Measurements from ENCODE around the gene HS3ST2. TPM values are rescaled to one million over a fixed set of nuclear protein-coding genes. Genes with fewer than 3 reads are reported as not detected.

Gene HS3ST2
- total RNA-seq, 1 experiment from 2014 or later = 0.61 TPM

DNA sequence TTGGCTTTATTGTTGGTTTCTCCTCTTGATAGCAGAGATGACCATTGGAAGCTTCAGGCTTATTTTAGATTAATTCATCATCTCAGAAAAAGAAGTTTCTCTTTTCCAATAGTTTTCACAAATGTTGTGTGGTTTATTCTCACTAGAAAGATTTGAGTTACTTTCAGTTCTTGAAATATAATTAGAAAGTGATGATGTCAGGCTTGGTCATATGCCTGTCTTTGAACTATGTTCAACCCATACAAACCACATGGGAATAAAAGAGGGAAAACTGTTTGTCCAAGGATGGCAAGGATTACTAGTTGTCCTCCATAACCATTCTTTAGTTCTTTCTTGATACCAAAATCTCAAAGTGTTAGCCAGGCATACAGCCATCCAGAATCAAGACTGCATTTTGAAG is 3.7 kb upstream of the HS3ST2 start:
- TF ChIP-seq OVOL2 (CRISPR knock-in tag; IDR thresholded peaks at IDR 0.05; ENCODE audit: borderline replicate concordance) (no peak), ATF1 (CRISPR knock-in tag; IDR thresholded peaks at IDR 0.05) (no peak), TEAD4 (CRISPR knock-in tag; IDR thresholded peaks at IDR 0.05) (no peak), NFE2L1 (CRISPR knock-in tag; IDR thresholded peaks at IDR 0.05) (no peak), SMAD4 (CRISPR knock-in tag; IDR thresholded peaks at IDR 0.05) (no peak), ARID4B (CRISPR knock-in tag; IDR thresholded peaks at IDR 0.05; ENCODE audit: borderline replicate concordance) (no peak), SMAD3 (CRISPR knock-in tag; IDR thresholded peaks at IDR 0.05; ENCODE audit: borderline replicate concordance) (no peak), MYBL2 (CRISPR knock-in tag; IDR thresholded peaks at IDR 0.05) (no peak), GTF2I (CRISPR knock-in tag; conservative IDR thresholded peaks at IDR 0.05) (no peak), ZNF512 (CRISPR knock-in tag; IDR thresholded peaks at IDR 0.05; ENCODE audit: borderline replicate concordance) (no peak), CDX4 (CRISPR knock-in tag; IDR thresholded peaks at IDR 0.05; ENCODE audit: borderline replicate concordance) (no peak), ZNF263 (CRISPR knock-in tag; IDR thresholded peaks at IDR 0.05; ENCODE audit: low read depth) (no peak), TEAD1 (CRISPR knock-in tag; IDR thresholded peaks at IDR 0.05) (no peak)
- TF ChIP-seq, protein P1, sequence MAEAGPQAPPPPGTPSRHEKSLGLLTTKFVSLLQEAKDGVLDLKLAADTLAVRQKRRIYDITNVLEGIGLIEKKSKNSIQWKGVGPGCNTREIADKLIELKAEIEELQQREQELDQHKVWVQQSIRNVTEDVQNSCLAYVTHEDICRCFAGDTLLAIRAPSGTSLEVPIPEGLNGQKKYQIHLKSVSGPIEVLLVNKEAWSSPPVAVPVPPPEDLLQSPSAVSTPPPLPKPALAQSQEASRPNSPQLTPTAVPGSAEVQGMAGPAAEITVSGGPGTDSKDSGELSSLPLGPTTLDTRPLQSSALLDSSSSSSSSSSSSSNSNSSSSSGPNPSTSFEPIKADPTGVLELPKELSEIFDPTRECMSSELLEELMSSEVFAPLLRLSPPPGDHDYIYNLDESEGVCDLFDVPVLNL (CRISPR knock-in tag; IDR thresholded peaks at IDR 0.05; ENCODE audit: borderline replicate concordance, low read depth) = no peak
- TF ChIP-seq, protein P2, sequence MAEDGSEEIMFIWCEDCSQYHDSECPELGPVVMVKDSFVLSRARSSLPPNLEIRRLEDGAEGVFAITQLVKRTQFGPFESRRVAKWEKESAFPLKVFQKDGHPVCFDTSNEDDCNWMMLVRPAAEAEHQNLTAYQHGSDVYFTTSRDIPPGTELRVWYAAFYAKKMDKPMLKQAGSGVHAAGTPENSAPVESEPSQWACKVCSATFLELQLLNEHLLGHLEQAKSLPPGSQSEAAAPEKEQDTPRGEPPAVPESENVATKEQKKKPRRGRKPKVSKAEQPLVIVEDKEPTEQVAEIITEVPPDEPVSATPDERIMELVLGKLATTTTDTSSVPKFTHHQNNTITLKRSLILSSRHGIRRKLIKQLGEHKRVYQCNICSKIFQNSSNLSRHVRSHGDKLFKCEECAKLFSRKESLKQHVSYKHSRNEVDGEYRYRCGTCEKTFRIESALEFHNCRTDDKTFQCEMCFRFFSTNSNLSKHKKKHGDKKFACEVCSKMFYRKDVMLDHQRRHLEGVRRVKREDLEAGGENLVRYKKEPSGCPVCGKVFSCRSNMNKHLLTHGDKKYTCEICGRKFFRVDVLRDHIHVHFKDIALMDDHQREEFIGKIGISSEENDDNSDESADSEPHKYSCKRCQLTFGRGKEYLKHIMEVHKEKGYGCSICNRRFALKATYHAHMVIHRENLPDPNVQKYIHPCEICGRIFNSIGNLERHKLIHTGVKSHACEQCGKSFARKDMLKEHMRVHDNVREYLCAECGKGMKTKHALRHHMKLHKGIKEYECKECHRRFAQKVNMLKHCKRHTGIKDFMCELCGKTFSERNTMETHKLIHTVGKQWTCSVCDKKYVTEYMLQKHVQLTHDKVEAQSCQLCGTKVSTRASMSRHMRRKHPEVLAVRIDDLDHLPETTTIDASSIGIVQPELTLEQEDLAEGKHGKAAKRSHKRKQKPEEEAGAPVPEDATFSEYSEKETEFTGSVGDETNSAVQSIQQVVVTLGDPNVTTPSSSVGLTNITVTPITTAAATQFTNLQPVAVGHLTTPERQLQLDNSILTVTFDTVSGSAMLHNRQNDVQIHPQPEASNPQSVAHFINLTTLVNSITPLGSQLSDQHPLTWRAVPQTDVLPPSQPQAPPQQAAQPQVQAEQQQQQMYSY (CRISPR knock-in tag; IDR thresholded peaks at IDR 0.05) = no peak
- TF ChIP-seq, protein P3, sequence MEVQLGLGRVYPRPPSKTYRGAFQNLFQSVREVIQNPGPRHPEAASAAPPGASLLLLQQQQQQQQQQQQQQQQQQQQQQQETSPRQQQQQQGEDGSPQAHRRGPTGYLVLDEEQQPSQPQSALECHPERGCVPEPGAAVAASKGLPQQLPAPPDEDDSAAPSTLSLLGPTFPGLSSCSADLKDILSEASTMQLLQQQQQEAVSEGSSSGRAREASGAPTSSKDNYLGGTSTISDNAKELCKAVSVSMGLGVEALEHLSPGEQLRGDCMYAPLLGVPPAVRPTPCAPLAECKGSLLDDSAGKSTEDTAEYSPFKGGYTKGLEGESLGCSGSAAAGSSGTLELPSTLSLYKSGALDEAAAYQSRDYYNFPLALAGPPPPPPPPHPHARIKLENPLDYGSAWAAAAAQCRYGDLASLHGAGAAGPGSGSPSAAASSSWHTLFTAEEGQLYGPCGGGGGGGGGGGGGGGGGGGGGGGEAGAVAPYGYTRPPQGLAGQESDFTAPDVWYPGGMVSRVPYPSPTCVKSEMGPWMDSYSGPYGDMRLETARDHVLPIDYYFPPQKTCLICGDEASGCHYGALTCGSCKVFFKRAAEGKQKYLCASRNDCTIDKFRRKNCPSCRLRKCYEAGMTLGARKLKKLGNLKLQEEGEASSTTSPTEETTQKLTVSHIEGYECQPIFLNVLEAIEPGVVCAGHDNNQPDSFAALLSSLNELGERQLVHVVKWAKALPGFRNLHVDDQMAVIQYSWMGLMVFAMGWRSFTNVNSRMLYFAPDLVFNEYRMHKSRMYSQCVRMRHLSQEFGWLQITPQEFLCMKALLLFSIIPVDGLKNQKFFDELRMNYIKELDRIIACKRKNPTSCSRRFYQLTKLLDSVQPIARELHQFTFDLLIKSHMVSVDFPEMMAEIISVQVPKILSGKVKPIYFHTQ (CRISPR knock-in tag; IDR thresholded peaks at IDR 0.05) = no peak
- TF ChIP-seq, protein P4, sequence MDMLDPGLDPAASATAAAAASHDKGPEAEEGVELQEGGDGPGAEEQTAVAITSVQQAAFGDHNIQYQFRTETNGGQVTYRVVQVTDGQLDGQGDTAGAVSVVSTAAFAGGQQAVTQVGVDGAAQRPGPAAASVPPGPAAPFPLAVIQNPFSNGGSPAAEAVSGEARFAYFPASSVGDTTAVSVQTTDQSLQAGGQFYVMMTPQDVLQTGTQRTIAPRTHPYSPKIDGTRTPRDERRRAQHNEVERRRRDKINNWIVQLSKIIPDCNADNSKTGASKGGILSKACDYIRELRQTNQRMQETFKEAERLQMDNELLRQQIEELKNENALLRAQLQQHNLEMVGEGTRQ (CRISPR knock-in tag; IDR thresholded peaks at IDR 0.05) = no peak
- no peak overlapping the region for H3K27ac Mint-ChIP-seq
- no peaks in the 10 kb centered on the region for H3K36me3 Mint-ChIP-seq
- H3K27me3 Mint-ChIP-seq (ENCODE audit: low read depth) = peaks cover 34% of the 10 kb centered on the region
- ATAC-seq = no peak
- peaks cover 9% of the 10 kb centered on the region for H3K4me1 Mint-ChIP-seq
- H3K9me3 Mint-ChIP-seq = no peaks in the 10 kb centered on the region
- no peak overlapping the region for H3K4me3 Mint-ChIP-seq
- DNase-seq (ENCODE audit: low spot score) = no peak
- CTCF ChIA-PET = no interaction called here
- POLR2A ChIA-PET = no interaction called here
